ENCODE measurements around the gene RAVER2.
"Not testable (repeated sequence)": the region's sequence is repeated elsewhere in the genome, so short reads cannot be mapped to it uniquely, and the experiment has no call there.

The RAVER2 gene

GRCh38 chr1:64748222-64748621, 3.3 kb downstream of the RAVER2 start:
- no peak for DNase-seq (ENCODE audit: low read depth in 2 of 2)

- DNase-seq (ENCODE audit: low read depth in 2 of 2) = no peak
Measured at GRCh38 chr1:64748706-64749105, 3.8 kb downstream of the RAVER2 start.

- DNase-seq (ENCODE audit: low read depth in 2 of 2) = no peak
Measured at GRCh38 chr1:64750092-64750491, 5.2 kb downstream of the RAVER2 start.

GRCh38 chr1:64750875-64751274, 6.0 kb downstream of the RAVER2 start:
- DNase-seq (ENCODE audit: low read depth in 2 of 2) = no peak

DNA sequence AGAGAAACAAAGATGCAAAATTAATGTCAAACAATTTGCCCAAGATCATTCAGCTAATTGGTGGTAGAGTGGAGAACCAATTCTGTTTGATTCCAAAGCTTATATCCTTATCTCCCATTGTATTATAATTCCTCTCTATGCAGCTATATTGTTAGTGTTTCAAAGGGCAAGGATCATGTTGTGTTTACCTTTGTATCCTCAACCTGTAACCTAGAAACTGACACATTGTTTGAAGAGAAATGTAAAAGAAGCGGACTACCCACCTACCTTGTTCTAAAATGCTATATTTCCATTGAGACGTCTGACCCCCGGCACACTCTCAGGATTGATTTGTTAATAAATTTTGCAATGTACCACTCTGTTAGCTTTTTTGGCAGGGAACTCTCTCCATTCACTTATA, 9.3 kb downstream of the RAVER2 start:
- DNase-seq (ENCODE audit: low read depth in 2 of 2) = no peak

DNA sequence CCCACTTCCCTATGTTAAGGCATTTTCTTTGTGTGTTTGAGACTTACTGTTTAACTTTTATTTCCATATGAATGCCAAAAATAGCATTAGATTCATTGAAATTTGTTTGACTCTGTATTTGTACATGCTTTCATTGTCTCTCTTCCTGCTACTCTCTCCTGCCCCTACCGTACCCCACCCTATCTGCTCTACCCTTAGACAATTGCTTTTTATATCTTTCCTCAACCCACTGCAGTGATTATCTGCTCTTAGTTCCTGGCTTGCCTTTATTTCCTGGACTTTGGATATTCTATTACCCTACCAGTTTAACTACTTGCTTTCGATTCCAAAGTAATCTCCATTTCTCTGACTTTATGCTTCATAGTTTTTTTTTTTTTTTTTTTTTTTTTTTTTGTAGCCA, 10.5 kb downstream of the RAVER2 start:
- no peak for DNase-seq (ENCODE audit: low read depth in 2 of 2)

GRCh38 chr1:64756770-64757169, 11.9 kb downstream of the RAVER2 start:
- DNase-seq (ENCODE audit: low read depth in 2 of 2) = no peak

DNA sequence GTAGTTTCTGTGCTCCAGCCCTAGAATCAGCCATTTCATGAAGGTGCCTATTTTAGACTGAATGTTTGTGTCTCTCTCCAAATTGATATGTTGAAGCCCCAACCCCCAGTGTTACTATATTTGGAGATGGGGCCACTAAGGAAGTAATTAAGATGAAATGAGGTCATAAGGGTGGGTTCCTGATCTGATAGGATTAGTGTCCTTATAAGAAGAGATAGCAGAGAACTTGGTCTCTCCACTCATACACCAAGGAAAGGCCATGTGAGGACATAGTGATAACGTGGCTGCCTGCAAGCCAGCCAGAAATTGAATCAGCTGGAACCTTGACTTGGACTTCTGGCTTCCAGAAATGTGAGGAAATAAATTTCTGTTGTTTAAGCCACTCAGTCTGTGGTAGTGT, 12.3 kb downstream of the RAVER2 start:
- no peak for DNase-seq (ENCODE audit: low read depth in 2 of 2)

DNA sequence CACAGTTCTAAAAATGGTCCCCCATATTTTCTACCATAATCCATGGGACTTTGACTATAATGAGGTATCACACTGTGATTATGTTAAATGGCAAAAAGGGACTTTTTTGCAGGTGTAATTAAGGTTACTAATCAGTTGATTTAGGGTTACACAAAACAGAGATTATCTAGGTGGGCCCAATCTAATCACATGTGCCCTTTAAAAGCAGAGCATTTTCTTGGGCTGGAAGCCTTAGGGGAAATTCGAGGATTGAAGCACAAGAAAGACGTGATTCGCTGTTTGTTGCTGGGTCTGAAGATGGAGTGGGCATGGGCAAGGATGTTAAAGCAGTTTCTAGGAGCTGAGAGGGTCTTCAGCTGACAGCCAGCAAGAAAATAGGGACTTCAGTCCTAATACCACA, 13.4 kb downstream of the RAVER2 start:
- DNase-seq (ENCODE audit: low read depth in 2 of 2) = no peak

- no peak for DNase-seq (ENCODE audit: low read depth in 2 of 2)
Measured at GRCh38 chr1:64759968-64760367, 15.1 kb downstream of the RAVER2 start.

- no peak for DNase-seq (ENCODE audit: low read depth in 2 of 2)
Measured at GRCh38 chr1:64765012-64765411, 20.1 kb downstream of the RAVER2 start.

DNA sequence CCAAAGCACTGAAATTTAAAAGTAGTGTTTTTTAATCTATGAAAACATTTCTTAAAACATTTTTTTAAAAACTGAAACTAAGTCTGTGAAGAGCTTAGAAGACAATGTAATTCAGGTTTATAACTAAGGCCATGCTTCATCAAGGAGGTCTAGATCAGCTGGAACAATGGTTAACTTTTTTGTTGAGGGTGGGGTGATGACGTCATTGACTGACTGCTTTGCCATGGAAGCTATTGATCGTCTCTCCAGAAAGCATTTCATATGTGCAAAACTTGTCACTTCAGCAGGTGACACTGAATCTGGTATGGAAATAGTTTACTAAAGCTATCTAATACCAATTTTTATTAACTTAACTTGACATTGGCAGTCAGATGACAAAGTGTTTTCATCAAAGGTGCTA, 21.0 kb downstream of the RAVER2 start:
- no peak for DNase-seq (ENCODE audit: low read depth in 2 of 2)

GRCh38 chr1:64766429-64766828, 21.6 kb downstream of the RAVER2 start:
- no peak for DNase-seq (ENCODE audit: low read depth in 2 of 2)

DNA sequence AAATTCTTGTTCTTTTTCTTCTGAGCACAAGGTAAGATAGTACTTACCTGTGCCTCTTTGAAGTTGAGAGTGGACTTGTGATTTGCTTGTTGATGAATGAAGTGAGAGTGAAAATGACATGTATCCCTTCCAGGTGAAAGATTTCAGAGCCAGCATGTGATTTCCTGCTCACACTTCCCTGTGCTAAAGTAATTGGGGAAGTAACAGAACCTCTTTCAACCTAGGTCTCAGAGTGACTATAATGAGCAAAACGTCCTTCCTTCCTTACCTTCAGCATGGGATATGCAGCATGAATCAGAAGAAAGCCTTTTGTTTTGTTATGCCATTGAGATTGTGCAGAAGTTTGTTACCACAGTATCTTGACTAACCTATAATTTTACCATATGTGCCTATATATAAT, 24.6 kb downstream of the RAVER2 start:
- no peak for DNase-seq (ENCODE audit: low read depth in 2 of 2)

GRCh38 chr1:64769971-64770370, 25.1 kb downstream of the RAVER2 start:
- DNase-seq (ENCODE audit: low read depth in 2 of 2) = no peak

DNA sequence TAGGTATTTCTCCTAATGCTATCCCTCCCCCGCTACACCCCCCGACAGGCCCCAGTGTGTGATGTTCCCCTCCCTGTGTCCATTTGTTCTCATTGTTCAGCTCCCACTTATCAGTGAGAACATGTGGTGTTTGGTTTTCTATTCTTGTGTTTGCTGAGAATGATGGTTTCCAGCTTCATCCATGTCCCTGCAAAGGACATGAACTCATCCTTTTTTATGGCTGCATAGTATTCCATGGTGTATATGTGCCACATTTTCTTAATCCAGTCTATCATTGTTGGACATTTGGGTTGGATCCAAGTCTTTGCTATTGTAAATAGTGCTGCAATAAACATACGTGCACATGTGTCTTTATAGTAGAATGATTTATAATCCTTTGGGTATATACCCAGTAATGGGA, 28.4 kb downstream of the RAVER2 start:
- not testable (repeated sequence) for DNase-seq (ENCODE audit: low read depth in 2 of 2)

- DNase-seq (ENCODE audit: low read depth in 2 of 2) = no peak
Measured at GRCh38 chr1:64775113-64775512, 30.2 kb downstream of the RAVER2 start.

DNA sequence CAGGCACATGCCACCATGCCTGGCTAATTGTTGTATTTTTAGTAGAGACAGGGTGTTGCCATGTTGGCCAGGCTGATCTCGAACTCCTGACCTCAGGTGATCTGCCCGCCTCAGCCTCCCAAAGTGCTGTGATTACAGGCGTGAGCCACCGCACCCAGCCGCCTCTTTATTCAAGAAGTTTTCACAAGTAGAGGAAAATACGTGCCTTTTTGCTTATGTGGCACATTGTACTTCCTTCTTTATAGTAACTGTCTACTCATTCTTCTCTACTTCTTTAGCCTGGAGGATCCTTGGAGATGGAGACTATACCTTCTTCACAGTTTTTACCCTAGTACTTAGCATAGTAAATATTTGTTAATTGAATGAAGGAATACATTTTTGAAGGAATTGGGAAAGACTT, 37.2 kb downstream of the RAVER2 start:
- not testable (repeated sequence) for DNase-seq (ENCODE audit: low read depth in 2 of 2)

GRCh38 chr1:64782848-64783247, 38.0 kb downstream of the RAVER2 start:
- not testable (repeated sequence) for DNase-seq (ENCODE audit: low read depth in 2 of 2)

DNA sequence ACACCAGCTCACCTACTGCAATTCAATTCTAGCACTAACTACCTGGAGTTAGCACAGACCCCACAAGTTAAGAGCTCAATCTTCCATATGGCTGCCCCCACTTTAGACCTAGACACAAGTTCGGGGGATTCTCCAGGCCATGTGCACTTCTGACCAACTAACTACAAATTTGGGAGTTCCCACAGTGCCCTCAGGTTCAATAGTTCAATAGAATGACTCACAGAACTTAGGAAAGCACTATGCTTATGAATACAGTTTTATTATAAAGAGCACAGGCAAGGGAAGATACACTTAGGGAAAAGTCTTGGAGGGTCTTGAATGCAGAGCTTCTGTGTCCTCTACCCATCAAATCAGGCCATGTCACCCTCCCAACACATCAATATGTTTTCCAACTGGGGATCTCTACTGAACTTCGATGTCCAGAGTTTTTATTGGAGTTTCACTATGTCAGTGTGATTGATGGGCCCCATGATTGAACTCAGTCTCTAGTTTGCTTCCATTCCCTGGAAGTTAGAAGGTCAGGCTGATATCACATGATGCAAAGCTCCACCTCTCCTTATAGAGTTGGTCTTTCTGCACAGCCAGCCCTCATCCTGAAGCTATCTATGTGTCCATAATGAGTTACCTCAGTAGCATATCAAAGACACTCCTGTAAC, 46.1 kb downstream of the RAVER2 start:
- DNase-seq (ENCODE audit: low read depth in 2 of 2) = no peak

DNA sequence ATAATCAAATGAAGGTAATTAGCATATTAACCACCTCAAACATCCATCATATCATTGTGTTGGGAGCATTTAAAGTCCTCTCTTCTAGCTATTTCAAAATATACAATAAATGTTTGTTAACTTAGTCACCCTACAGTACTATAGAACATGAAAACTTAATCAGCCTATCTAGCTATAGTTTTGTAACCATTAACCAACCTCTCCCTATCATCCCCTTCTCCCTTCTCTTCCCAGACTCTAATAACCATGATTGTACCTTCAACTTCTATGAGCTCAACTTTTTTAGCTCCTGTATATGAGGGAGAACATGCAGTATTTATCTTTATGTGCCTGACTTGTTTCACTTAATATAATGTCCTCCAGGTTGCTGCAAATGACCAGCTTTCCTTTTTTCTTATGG, 54.0 kb downstream of the RAVER2 start:
- DNase-seq (ENCODE audit: low read depth in 2 of 2) = no peak

DNA sequence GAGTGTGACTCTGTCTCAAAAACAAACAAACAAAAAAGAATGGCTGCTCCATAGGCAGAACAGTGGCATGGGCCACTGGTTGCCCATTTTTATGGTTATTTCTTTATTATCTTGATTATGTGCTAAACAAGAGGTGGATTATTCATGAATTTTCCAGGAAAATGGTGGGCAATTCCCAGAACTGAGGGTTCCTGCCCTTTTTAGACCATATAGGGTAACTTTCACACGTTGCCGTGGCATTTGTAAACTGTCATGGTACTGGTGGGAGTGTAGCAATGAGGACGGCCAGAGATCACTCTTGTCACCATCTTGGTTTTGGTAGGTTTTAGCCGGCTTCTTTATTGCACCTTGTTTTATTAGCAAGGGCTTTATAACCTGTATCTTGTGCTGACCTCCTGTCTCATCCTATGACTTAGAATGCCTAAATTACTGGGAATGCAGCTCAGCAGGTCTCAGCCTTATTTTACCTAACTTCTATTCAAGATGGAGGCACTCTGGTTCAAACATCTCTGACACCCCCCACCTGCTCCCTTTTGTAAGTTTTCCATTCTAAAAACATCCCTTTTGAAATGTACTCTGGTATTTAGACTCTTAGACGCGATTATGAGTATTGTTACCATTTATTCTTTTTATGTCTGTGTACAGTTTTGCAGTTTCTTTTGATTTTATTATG, 57.1 kb downstream of the RAVER2 start:
- DNase-seq (ENCODE audit: low read depth in 2 of 2) = no peak

DNA sequence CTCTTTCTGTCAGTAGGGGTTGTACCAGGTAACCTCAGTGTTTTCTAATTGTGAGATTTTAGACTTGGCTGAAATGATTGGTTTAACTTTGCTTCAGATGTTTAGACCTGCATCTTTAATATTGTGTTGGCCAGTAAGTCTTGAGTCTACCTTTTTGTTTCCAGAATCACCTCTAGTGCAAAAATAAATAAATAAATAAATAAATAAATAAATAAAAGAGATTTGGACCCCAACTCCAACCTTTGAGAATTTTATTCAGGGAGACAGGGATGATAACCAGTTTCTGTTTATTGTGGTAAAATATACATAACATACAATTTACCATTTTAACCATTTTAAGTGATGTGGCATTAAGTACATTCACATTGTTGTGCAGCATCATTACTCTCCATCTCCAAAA, 64.4 kb downstream of the RAVER2 start:
- no peak for DNase-seq (ENCODE audit: low read depth in 2 of 2)

DNA sequence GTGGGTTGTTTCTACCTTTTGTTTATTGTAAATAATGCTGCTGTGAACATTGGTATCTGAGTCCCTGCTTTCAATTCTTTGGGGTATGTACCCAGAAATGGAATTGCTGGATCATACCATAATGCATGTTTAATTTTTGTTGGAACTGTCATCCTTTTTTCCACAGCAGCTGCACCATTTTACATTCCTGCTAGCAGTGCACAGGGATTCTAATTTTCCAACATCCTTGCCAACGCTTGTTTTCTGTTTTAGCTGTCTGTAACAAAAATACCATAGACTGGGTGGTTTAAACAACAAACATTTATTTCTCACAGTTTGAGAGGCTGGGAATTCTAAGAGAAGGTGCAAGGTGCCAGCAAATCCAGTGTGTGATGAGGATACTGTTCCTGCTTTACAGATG, 65.1 kb downstream of the RAVER2 start:
- DNase-seq (ENCODE audit: low read depth in 2 of 2) = no peak

Measured in stimulated activated CD8-positive, alpha-beta memory T cell treated with anti-CD3 and anti-CD28 coated beads, Interleukin-2, amount 100 ng/mL, for 48 hours (primary cell).